Effector CD4-positive, alpha-beta T cell (primary cell): Measurements from ENCODE around the gene GLIS1.

Experiments
- DNase-seq: peaks from one replicate; pipeline ENCODE4 v3.0.0-alpha.2; 2020

The GLIS1 gene

DNA sequence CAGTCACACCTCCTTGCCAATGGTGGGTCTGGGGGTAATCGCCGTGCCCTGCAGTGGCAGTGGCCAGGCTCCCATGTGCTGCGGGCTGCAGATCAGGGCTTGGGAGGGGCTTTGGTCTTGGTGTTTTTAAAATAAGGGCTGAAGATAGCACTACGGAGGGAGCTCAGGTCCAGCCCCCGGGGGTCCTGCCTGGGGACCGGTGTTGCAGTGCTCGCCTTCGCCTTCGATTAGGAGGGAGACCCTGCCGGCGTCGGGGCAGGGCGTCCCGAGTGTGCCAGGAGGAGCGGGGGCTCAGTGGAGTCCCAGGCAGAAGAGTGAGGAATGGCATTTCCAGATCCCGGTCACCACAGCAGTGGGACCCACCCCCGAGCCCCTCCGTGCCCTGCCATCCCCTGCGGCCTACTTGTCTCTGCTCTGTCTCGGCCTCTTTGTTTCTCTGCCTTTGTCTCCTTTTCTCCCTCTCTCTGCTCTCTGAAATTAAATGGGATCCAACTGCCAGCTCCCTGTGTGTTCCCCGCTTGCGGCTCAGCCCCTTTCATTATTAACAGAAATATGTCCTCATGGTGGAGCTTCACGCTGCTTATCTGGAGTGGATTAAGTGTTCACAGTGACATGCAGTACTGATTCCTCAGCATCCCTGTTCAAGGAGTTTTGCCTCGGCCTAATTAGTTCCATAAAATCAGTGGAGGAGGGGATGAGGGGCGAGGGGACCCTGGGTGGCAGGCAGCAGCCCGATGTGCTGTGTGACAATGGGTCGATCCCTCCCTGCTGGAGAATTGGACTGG, 235.3 kb downstream of the GLIS1 start:
- no peak for DNase-seq

DNA sequence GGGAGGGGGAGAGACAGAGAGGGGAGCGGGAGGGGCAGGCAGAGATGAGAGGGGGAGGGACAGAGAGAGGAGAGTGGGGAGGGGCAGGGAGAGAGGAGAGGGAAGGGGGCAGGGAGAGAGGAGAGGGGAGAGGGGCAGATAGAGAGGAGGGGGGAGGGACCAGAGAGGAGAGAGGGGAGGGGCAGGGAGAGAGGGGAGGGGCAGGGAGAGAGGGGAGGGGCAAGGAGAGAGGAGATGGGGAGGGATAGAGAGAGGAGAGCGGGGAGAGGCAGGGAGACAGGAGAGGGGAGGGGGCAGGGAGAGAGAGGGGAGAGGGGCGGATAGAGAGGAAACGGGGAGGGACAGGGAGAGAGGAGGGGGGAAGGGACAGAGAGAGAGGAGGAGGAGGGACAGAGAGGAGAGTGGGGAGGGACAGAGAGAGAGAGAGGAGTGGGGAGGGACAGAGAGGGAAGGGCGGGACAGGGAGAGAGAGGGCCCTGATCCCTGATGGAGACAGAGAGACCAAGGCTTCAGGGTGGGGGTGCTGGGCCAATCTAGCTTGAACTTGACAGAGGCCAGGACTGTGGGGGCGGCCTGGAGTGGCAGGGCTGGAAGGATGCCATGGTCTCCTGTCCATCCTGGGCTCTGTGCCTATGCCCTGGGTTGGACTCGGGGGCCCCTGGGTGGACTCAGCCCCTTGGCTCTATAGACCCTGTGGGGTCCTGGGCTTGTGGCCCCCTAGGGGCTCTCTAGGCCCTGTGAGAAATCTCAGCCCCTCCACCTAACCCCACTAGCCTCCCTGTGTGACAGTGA, 236.1 kb downstream of the GLIS1 start:
- no peak for DNase-seq

DNA sequence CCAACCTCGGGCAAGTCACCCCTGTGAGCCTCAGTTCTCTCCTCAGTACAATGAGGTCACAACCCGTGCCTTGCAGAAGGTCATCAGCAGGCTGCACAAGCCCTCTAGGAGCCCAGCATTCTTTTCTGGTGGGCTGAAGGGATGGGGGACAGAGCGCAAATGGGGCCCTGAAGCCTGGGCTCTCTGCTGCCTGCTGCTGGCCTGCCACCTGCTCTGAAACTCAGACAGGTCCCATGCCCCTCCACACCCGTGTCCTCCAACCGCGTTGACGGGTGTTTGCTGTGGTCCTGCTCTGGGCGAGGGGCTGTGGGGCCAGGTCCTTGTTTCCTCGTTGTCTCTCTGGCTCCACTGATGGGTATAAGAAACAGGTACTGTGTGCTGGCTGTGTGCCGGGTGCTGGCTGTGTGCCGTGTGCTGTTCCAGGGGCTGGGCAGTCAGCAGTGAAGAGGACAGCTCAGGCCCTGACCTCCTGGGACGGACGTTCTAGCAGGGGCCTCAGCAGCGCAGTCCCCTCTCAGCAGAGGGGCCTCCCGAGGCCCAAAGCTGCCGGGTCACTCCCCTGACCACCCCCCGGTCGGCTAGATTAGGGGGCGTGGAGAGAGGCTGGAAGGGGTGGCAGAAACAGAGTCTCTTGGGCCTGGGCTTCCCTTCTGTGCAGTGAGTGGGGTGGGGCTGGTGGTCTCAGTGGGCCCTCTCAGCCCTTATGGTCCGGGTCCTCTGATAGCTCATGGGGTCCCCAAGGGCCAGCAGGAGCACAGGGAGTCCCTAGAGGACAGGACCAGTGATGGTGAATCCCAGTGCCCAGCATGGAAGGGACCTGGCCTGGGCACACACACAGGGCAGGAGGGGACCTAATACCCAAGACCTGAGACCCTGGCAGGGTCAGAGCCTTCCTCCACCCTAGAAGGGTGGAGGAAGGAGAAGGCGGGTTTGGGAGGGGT, 237.6 kb downstream of the GLIS1 start:
- DNase-seq, result no peak

DNA sequence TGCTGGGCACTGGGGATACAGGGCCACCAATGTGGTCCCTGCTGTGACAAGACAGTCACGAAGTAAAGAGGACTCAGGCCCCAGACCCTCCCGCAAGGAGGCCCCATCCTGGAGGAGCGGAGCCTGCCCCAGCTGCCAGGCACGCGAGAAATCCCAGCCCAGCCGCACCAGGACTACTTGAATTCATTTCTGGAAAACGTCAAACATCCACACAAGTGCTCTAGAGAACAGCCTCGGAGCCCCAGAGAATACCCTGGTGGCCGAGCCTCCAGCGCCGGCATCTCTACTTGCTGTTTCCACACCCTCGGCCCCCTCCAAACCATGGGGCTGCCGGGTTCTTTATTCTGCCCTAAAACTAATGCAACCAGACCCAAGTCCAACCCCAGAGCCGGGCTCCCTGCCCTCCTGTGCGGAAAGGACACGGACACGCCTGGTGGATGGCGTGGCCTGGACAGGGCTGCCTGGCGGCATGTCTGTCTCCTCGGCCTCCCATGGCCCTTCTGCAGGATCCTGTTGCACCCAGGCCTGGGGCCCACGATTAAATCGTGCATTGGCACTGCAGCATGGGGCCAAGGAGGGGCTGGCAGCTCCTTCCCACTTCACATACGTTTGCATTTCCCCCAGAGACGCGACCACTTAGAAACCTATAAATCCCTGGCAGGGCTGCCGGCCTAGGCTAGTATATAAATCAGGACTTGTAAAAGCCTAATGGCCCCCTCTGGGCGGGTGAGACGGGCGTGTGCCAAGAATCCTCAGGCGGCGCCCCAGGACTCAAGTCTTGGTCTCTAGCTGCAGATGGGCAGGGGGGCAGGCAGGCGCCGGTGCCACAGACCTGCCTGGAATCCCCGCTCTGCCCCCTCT, 238.5 kb downstream of the GLIS1 start:
- DNase-seq, result no peak

DNA sequence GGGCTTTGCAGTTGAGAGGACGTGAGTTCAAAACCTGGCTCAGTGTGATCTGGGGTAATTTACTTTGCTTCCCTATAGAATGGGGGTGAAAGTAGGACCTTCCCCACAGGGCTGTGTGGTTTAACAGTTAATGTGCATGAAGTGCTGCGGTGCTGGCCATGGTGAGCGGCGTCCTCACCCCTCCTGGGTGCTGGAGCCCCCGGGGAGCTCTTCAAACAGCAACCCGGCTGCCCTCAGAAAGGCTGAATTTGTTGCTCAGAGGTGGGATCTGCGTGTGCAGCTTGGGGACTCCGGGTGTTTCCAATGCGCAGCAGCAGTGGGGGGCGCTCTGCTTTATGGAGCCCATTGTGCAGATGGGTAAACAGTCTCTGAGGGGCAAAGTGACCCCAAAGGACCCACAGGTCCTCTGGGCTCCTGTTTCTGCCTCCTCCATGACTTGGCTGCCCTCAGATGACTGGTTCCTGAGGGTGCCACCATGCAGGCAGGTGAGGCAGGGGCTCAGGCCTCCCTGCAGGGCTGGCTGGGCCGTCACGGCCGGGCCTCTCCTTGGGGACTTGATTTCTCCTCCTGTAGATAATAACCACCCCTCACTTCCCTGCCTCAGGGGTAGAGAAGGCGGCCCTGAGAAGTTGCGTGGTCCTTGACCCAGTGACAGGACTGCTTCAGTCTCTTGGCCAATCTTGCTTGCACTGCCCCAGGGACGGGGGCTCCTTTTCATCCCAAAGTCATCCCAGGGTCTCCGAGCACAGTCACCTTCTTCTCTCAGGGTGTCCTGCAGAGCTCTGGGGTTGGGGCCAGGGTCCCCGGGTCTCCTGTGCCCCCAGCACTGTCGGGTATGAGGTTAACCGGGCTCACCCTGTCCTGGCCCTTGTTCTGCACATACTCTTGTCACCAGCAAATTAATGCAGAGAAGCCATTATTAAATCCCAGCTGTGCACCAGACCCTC, 239.4 kb downstream of the GLIS1 start:
- DNase-seq, result no peak

DNA sequence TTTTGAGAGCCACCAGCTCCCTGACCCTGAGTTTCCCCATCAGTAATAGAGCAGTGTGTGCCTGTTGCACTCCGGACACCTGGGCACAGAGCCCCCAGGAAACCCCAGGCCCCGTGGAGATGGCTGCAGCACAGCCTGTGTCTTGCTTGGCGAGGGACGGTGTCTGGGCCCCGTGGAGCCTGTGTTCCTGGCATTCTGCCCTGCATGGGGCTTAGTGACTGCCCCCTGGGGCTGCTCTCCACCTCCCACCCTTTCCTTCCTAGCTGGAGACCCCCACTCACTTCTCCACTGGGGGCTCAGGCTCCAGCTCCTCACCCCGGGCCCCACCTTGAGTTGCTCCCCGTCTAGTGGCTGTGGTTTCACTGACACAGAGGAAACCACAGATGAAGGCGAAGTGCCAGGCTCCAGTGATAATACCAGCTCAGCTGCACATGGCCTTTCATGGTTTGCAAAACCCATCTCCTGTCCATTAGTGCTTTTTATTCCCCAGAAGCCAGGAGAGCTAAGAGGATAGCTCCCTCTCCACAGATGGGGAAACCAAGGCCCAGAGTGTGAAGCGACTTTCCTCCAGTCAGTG, 240.3 kb downstream of the GLIS1 start:
- DNase-seq, result no peak

DNA sequence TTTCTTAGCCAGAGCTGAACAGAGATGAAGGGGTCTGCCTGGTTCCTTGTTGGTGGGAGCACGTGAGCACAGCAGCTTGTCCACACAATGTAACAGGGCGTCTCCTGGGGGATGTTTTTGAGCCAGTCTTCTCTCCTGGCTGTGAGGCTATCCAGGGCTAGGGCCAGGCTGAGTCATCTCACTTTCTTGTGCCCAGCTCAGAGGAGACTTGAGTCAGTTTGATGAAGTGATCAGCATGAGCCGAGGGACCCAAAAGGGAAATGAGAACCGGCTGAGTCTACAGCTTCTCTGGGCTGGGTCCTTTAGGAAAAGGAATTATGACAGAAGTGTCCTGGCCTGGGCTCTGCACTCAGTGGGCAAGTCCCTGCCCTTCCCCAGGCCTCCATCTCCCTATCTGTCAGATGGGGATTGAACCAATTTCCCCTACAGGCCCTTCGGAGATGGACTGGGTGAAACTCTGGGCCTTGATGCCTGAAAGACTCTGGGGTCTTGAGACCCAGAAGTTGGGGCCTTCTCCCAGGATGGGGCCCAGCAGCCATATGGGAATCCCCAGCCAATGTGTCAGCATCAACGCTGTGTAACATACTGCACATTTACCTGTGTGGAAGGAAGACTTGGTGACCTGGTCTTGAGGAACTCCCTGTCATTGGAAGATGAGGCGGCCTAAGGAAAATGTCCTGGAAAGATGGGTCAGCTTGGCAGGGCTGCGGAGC, 243.2 kb downstream of the GLIS1 start:
- DNase-seq, result no peak

DNA sequence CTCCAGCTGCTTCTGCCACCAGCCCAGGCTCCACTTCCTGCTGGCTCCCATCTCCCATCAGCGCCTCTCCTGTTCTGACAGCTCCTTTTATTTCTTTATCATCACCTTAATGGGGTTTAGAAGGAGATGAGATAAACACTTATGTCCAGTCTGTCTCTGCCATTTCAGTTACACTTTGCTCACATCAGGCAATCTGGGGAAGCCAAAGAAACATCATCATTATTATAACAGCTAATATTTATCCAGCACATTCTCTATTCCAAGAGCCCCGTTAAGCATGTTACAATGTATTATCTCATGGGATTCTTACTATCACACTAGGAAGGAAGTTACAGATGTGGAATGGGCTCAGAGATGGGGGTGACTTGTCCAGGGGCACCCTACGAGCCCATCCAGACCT, 248.6 kb downstream of the GLIS1 start:
- no peak for DNase-seq

DNA sequence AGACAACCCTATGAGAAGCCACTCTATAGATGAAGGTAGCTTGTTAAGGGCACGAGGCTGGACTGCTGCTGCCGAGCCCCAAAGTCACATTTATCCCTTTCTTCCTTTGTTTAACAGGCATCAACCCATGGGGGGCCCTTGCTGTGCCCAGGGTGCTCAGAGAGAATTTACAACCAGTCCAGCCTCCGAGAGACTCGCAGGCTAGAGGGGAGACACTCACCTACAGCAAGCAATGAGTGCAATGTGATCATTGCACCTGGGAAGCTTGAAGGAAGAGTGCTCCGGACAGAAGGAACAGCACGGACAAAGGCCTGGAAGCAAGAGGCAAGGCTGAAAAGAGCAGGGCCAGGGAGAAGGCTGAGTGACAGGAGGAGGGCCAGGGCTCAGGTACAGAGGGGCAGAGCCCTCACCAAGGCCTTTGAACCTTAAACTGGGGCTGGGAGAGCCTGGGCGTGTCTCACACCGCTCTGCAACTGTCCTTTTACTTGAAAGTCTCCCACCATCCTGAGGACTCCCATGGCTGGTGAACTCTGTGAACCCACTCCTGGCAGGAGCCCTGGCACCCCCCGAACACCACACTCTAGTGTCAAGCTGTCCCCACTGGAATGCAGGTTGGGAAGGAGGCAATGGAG, 252.5 kb downstream of the GLIS1 start:
- DNase-seq, result no peak

DNA sequence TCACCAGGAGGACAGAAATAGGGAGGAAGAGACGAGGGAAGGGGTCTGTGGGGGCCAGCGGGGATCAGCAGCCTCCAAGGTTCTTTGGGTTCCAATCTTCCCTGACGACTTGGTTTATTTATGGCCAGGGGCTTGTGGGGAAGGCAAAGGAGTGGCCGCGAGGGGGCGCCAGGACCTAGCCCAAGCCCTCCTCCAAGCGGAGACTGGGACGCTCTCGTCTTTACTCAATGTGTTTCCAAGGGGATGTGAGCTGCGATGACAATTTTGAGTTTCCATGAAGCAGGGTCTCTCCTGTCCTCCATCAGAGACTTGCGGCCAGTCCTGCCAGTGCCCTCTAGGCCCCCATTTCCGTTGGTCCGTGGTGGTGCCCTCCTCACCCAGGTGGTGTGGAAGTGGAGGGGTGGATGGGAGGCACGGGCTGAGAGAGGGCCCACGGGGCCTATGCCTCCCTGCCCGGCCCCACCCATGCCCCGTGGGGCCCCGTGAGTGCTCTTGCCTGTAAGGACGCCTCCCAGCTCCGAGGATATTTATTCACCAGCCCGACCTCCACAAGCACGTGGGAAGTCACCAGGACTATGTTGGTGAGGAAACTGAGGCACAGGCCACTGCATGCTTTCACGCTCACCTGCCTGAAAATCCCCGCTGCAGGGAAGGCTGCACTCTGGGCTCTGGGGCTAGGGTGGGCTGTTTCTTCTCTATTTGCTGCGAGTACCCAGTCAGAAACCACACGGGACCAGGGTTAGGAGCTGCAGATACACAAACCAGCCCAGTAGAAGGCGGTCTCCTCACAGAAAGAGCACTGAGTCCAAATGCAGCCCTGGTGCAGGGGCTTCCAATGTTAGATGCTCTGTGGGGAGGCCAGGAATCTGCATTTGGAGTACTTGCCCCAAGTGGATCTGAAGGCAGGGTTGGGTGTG, 253.2 kb downstream of the GLIS1 start:
- peak; percentile 34 for DNase-seq

DNA sequence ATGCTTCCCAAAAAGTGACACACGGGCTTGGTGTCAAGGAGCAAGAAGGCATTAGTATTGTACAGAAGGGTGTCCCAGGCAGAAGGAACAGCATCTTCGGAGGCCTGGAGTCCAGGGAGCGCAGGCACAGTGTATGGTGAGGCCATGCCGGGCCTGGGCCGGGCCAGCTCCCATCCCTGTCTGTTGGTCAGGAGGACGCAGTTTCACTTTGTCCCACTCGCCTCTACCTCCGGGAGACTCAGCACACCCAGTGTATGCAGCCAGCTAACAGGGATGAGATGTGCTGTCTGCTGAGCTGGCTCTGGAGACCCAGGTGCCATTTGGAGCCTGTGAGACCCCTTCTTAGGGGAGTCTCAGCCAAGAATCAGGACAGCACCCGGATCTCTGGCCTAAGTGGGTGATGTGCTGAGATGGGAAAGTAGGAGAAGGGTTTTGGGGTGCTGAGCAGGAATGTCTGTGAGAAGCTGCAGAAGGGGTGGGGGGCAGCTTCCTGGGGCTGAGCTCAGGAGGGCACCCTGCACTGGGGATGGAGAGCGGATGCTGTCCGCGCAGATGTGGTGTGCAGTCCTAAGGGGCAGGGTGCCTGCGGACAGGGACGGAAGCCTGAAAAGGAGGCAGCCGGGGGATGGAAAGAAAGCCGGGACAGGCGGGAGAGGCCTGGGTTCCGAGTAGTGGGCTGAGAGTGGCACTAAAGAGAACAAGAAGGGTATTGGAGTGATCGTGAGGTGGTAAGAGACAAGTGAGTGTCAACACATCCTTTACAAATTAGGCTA, 254.1 kb downstream of the GLIS1 start:
- DNase-seq, result no peak

DNA sequence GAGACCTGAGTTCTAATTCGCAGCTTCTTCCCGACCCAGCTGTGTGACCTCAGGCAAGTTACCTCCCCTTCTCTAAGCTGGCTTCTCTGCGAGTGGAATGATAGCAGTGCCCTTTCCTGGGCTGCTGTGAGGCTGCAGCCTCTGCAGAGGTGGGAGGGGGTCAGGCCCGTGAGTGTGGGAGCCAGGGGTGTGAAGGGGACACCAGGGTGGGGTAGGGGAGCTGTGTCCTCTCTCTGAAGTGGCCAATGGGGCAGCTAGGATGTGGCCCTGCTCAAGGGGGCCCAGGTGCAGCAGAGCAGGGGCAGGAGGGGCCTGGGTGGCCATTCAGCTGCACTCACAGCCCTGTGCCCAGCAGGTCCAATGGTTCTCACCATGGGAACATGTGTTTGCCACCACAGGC, 255.3 kb downstream of the GLIS1 start:
- DNase-seq, result no peak

DNA sequence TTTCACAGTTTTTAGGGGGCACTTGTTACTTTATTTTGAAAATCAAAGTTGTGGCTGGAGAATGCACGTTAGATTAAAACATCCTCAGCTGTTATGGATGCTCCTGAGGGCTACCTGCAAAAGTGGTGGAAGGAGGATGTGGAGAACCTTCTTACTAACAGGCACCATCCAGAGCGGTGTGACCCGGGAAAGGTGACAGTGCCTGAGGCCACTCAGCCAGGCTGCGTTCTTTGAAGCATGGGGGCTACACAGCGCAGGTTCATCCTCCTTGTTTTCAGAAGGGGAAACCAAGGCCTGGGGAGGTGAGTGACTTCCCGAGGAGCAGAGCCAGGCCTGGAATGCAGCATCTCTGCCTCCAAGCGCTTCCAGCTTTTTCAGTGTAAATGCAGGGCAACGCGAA, 255.8 kb downstream of the GLIS1 start:
- no peak for DNase-seq

DNA sequence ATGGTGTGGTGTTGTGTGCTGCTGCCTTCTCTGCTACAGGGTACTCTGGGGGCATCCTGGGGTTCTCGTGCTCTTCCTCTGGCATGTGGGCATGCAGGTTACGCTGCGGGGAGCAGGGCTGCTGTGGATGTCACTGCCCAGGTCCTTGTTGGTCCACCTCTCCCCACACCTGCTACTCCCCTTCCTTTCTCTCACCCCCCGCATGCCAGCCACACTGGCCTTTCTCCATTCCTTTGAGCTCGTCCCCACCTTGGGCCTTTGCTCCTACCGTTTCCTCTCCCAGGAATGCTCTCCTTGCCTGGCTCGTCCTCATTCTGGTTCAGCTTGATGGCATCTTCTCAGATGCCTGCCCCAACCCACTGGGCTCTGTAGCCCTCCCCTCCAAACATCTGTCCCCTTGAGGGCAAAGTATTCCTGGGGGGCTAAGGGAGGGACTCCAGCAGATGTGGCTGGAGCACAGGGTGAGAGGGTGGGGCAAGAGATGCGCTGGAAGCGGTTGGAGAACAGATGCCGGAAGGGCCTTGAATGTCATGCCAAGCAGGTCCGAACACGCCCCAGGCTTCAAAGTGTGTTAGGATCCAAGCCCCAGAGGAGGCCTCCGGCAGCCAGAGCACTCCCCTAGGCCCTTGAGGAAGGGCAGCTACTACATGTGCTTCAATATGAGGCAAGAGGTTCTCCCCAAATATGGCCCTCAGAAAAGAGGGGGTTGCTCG, 256.4 kb downstream of the GLIS1 start:
- no peak for DNase-seq

DNA sequence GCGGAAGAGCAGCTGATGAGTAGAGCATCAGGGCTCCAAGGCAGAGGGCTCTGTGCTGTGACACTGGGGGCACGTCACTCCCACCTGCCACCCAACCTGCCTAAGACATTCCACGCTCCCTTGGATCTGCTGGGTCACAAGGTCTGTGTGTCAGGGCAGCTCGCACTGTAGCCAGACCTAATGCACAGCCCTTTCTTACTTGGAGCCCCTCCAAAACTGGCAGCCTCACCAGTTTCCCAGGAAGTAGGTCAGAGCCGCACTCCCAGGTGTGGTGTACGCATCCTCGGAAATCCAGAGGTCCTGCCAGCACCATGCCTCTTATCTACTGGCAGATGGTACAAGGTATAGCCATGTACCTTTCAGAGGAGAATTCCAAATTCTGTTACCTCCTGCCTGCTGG, 257.5 kb downstream of the GLIS1 start:
- DNase-seq, result no peak

DNA sequence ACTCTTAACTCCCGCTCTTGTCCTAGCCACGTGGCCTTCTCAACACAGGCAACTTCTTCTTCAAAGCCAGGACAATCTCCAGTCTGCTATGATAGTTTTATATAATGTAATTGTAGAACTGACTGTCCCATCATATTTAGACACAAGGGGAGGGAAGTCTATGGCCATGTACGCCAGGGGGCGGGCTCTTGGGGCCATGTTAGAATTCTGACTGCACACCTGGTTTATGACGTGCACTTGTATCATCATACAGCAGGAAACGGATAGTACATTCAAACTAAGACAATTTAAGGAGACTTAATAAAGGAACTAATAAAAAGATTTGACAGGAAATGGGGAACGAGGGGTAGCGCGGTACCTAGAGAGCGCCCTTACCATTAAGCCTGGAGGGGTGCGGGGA, 258.3 kb downstream of the GLIS1 start:
- no peak for DNase-seq

DNA sequence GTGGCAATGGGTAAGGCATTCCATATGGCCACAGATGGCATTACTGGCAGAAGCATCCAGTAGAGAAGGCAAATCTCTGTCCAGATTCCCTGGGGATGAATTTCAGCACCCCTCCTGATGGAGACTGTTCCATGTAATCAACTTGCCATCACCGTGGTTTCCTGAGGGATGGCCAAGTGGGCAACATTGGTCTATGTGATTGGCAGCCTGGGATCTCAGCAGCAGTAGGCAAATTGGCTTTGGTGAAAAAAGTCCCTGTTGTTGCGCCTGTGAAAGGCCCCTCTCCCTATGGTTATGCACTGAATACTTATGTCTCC, 260.5 kb downstream of the GLIS1 start:
- no peak for DNase-seq
